H9 (cell line): ENCODE measurements around the gene ADSS1. TPM values are rescaled to one million over a fixed set of nuclear protein-coding genes. Genes with fewer than 3 reads are reported as not detected.
A peak's percentile ranks its signal among the peaks of the same experiment; 100 is the strongest.

ENCODE experiments used
- DNase-seq: peaks from one replicate; pipeline ENCODE4 v3.0.0-alpha.2; 2017
- H2AFZ ChIP-seq: one replicate; pipeline ENCODE4 v1.6.1; 2013; ENCODE audit warnings: mild to moderate bottlenecking, low read length, control low read depth, moderate library complexity
- H2AK5ac ChIP-seq: 2 replicates; pipeline ENCODE4 v1.6.1; 2013; ENCODE audit warnings: low read length, control low read depth, mixed read lengths; ENCODE audit not compliant: insufficient read length
- H2BK120ac ChIP-seq: one replicate; pipeline ENCODE4 v1.6.1; 2013; ENCODE audit warnings: low read depth, mild to moderate bottlenecking, low read length, control low read depth, inconsistent platforms; ENCODE audit not compliant: poor library complexity, severe bottlenecking
- H2BK12ac ChIP-seq: 2 replicates; pipeline ENCODE4 v1.6.1; 2013; ENCODE audit warnings: low read length, control low read depth, mixed read lengths, low read depth; ENCODE audit not compliant: insufficient read length
- H2BK15ac ChIP-seq: 2 replicates; pipeline ENCODE4 v1.6.1; 2013; ENCODE audit warnings: low read depth, low read length, control low read depth
- H2BK20ac ChIP-seq: one replicate; pipeline ENCODE4 v1.6.1; 2013; ENCODE audit warnings: low read depth, mild to moderate bottlenecking, low read length, control low read depth, inconsistent platforms; ENCODE audit not compliant: poor library complexity, severe bottlenecking
- H2BK5ac ChIP-seq: 2 replicates; pipeline ENCODE4 v1.6.1; 2013; ENCODE audit warnings: low read length, control low read depth, mixed read lengths; ENCODE audit not compliant: insufficient read length
- H3K14ac ChIP-seq: 2 replicates; pipeline ENCODE4 v1.6.1; 2013; ENCODE audit warnings: low read length, control low read depth; ENCODE audit not compliant: insufficient read depth
- H3K18ac ChIP-seq: 2 replicates; pipeline ENCODE4 v1.6.1; 2013; ENCODE audit warnings: low read depth, mild to moderate bottlenecking, mixed read lengths, low read length, control low read depth; ENCODE audit not compliant: insufficient read length
- H3K23ac ChIP-seq: 2 replicates; pipeline ENCODE4 v1.6.1; 2013; ENCODE audit warnings: low read length, control low read depth, mixed read lengths, low read depth; ENCODE audit not compliant: insufficient read length
- H3K23me2 ChIP-seq: 2 replicates; pipeline ENCODE4 v1.6.1; 2013; ENCODE audit warnings: low read depth, mild to moderate bottlenecking, mixed read lengths, low read length, control low read depth; ENCODE audit not compliant: insufficient read length, poor library complexity, severe bottlenecking
- H3K27ac ChIP-seq: 2 replicates; pipeline ENCODE4 v1.5.1; 2013; ENCODE audit warnings: low read length, control low read depth, mixed read lengths, low read depth; ENCODE audit not compliant: insufficient read length
- H3K27me3 ChIP-seq: 2 replicates; pipeline ENCODE4 v1.6.1; 2013; ENCODE audit warnings: low read length, control low read depth, inconsistent platforms; ENCODE audit not compliant: insufficient read depth
- H3K4ac ChIP-seq: 2 replicates; pipeline ENCODE4 v1.6.1; 2013; ENCODE audit warnings: low read depth, mild to moderate bottlenecking, control low read depth, inconsistent platforms, low read length, moderate library complexity
- H3K4me1 ChIP-seq: 2 replicates; pipeline ENCODE4 v1.6.1; 2013; ENCODE audit warnings: low read length, control low read depth, inconsistent platforms; ENCODE audit not compliant: insufficient read depth
- H3K4me2 ChIP-seq: 2 replicates; pipeline ENCODE4 v1.6.1; 2013; ENCODE audit warnings: low read length, control low read depth, mixed read lengths; ENCODE audit not compliant: insufficient read length, insufficient read depth
- H3K56ac ChIP-seq: 2 replicates; pipeline ENCODE4 v1.6.1; 2013; ENCODE audit warnings: low read depth, mild to moderate bottlenecking, mixed read lengths, low read length, control low read depth; ENCODE audit not compliant: insufficient read length
- H3K79me1 ChIP-seq: 2 replicates; pipeline ENCODE4 v1.6.1; 2013; ENCODE audit warnings: low read depth, mild to moderate bottlenecking, moderate library complexity, low read length, control low read depth, inconsistent platforms; ENCODE audit not compliant: insufficient read depth, poor library complexity, severe bottlenecking
- H3K79me2 ChIP-seq: 2 replicates; pipeline ENCODE4 v1.6.1; 2013; ENCODE audit warnings: low read length, control low read depth, inconsistent platforms; ENCODE audit not compliant: insufficient read depth
- H3K9ac ChIP-seq: 2 replicates; pipeline ENCODE4 v1.6.1; 2013; ENCODE audit warnings: low read length, control low read depth, mixed read lengths; ENCODE audit not compliant: insufficient read length; ENCODE audit errors: extremely low read depth
- H3K9me3 ChIP-seq: one replicate; pipeline ENCODE4 v1.6.1; 2013; ENCODE audit warnings: low read depth, low read length, inconsistent platforms; ENCODE audit not compliant: control insufficient read depth
- H3T11ph ChIP-seq: one replicate; pipeline ENCODE4 v1.6.1; 2013; ENCODE audit warnings: mild to moderate bottlenecking, low read length, control low read depth, inconsistent platforms
- H4K20me1 ChIP-seq: one replicate; pipeline ENCODE4 v1.6.1; 2013; ENCODE audit not compliant: control insufficient read depth, insufficient read length, insufficient read depth
- H4K5ac ChIP-seq: 2 replicates; pipeline ENCODE4 v1.6.1; 2013; ENCODE audit warnings: low read depth, mild to moderate bottlenecking, mixed read lengths, low read length, control low read depth; ENCODE audit not compliant: insufficient read length
- H4K8ac ChIP-seq: replicated peaks from 2 replicates; pipeline ENCODE4 v1.6.1; 2013; ENCODE audit warnings: low read length, control low read depth, mixed read lengths, low read depth; ENCODE audit not compliant: insufficient read length
- H4K91ac ChIP-seq: 2 replicates; pipeline ENCODE4 v1.6.1; 2013; ENCODE audit warnings: low read depth, mild to moderate bottlenecking, moderate library complexity, mixed read lengths, low read length, control low read depth; ENCODE audit not compliant: insufficient read length
- H3K27ac Mint-ChIP-seq, 3 experiments: 2 replicates in 2 of 3; 3 replicates in 1 of 3; pipeline ENCODE4 v1.8.0; 2020 to 2021; ENCODE audit warnings: mixed read lengths in 3 of 3, mild to moderate bottlenecking in 1 of 3, moderate library complexity in 1 of 3
- H3K27me3 Mint-ChIP-seq: 2 replicates; pipeline ENCODE4 v1.8.0; 2021; ENCODE audit warnings: low read depth, mild to moderate bottlenecking, moderate library complexity, mixed read lengths
- H3K36me3 Mint-ChIP-seq, 3 experiments: 2 replicates in 2 of 3; 3 replicates in 1 of 3; pipeline ENCODE4 v1.8.0; 2020 to 2021; ENCODE audit warnings: low read depth in 3 of 3, mixed read lengths in 3 of 3; ENCODE audit not compliant: insufficient read depth in 1 of 3
- H3K4me1 Mint-ChIP-seq, 2 experiments: 2 replicates each; pipeline ENCODE4 v1.8.0; 2020; ENCODE audit warnings: mixed read lengths in 2 of 2
- H3K4me3 Mint-ChIP-seq, 2 experiments: 2 replicates in 1 of 2; 3 replicates in 1 of 2; pipeline ENCODE4 v1.8.0; 2020 to 2021; ENCODE audit warnings: mild to moderate bottlenecking in 2 of 2, mixed read lengths in 2 of 2, moderate library complexity in 1 of 2
- H3K9me3 Mint-ChIP-seq, 2 experiments: 2 replicates in 1 of 2; 3 replicates in 1 of 2; pipeline ENCODE4 v1.8.0; 2020; ENCODE audit warnings: mild to moderate bottlenecking in 2 of 2, mixed read lengths in 2 of 2, moderate library complexity in 1 of 2
- CTCF ChIP-seq: fragments of 200-600 bp; sonication (generic); conservative IDR thresholded peaks from 3 replicates; pipeline ENCODE4 v1.8.0; 2021; ENCODE audit warnings: antibody characterized with exemption, mild to moderate bottlenecking
- WGBS: extraction: QIAGEN DNeasy Blood & Tissue Kit; methylation state at CpG from one replicate; pipeline ENCODE4 v1.1.7; 2013; ENCODE audit warnings: missing lambda C conversion rate, low lambda C conversion rate, mixed read lengths; ENCODE audit not compliant: insufficient read length; ENCODE audit errors: extremely low coverage; 5-methylcytosine and 5-hydroxymethylcytosine counted together
- total RNA-seq: library from RNA; stranded (reverse); gene quantifications from 2 replicates; pipeline ENCODE4 v1.2.1, GENCODE V29; 2021

Gene ADSS1
- total RNA-seq, 1 experiment from 2014 or later = 8.5 TPM

GRCh38 chr14:104691546-104692260 is 32.3 kb upstream of the ADSS1 start:
- Histone ChIP-seq H3K23ac (no peak overlapping the region), H3T11ph (no peak overlapping the region), H3K79me2 (peaks cover 4% of the 10 kb centered on the region; the same call in 1 of the 2 replicates), H2BK120ac (no peak overlapping the region), H4K5ac (no peak overlapping the region), H2BK5ac (no peak overlapping the region), H4K91ac (no peak overlapping the region), H2BK15ac (no peak overlapping the region), H2BK20ac (no peak overlapping the region), H3K56ac (no peak overlapping the region), H3K4me2 (no peak overlapping the region), H3K4me1 (peaks cover 3% of the 10 kb centered on the region; the same call in 1 of the 2 replicates), H2AK5ac (no peak overlapping the region), H3K18ac (no peak overlapping the region), H3K79me1 (peaks cover 5% of the 10 kb centered on the region), H2BK12ac (no peak overlapping the region), H3K9me3 (no peaks in the 10 kb centered on the region), H3K27ac (no peak overlapping the region), H3K23me2 (peaks cover 6% of the 10 kb centered on the region), H3K27me3 (no peaks in the 10 kb centered on the region), H3K9ac (no peak overlapping the region), H3K4ac (no peak overlapping the region), H2AFZ (no peak overlapping the region), H3K14ac (no peak overlapping the region), H4K20me1 (no peaks in the 10 kb centered on the region), H4K8ac (no peak overlapping the region)
- H3K27me3 Mint-ChIP-seq = no peaks in the 10 kb centered on the region; the same call in 1 of the 2 replicates
- no CpG with 5 or more reads among the region's 19 CpGs for WGBS
- peak overlapping the region in 1 of 2 experiments; percentile 64; a peak in 1 of 5 replicates for H3K4me3 Mint-ChIP-seq
- no peak overlapping the region for H3K27ac Mint-ChIP-seq
- DNase-seq = no peak
- peaks cover 4 to 10% (median 9%) of the 10 kb centered on the region in 3 experiments; a peak in 6 of 7 replicates for H3K36me3 Mint-ChIP-seq
- peaks cover 24 to 41% of the 10 kb centered on the region in 2 experiments for H3K4me1 Mint-ChIP-seq
- no peaks in the 10 kb centered on the region for H3K9me3 Mint-ChIP-seq
- no peak for TF ChIP-seq CTCF
